Uterus (tissue), 4 donors: ENCODE results near the gene CFAP73. TPM values are rescaled to one million over a fixed set of nuclear protein-coding genes. Genes with fewer than 3 reads are reported as not detected.
"Not testable (repeated sequence)": the region's sequence is repeated elsewhere in the genome, so short reads cannot be mapped to it uniquely, and the experiment has no call there.

Experiments used
- DNase-seq, 2 donors: peaks; one replicate each; pipeline ENCODE4 v3.0.0-alpha.2; 2019 to 2020
- H3K27ac ChIP-seq, 2 donors: fragments of 200-600 bp; sonication (generic); 1 replicate in 1 of 2; 2 replicates in 1 of 2; pipeline ENCODE4 v1.5.1; 2016 to 2018
- H3K27me3 ChIP-seq, 2 donors: fragments of 200-600 bp; sonication (generic); one replicate each; pipeline ENCODE4 v1.5.1; 2018 to 2019; ENCODE audit warnings: control low read depth in 1 of 2
- H3K36me3 ChIP-seq, 2 donors: fragments of 200-600 bp; sonication (generic); one replicate each; pipeline ENCODE4 v1.5.1; 2019; ENCODE audit warnings: control low read depth in 1 of 2
- H3K4me1 ChIP-seq, 2 donors: fragments of 200-600 bp; sonication (generic); one replicate each; pipeline ENCODE4 v1.5.1; 2018 to 2019; ENCODE audit warnings: control low read depth in 1 of 2
- H3K4me3 ChIP-seq, 2 donors: fragments of 200-600 bp; sonication (generic); 1 replicate in 1 of 2; 2 replicates in 1 of 2; pipeline ENCODE4 v1.5.1; 2018 to 2019; ENCODE audit warnings: mild to moderate bottlenecking in 1 of 2
- H3K9me3 ChIP-seq, 2 donors: fragments of 200-600 bp; sonication (generic); one replicate each; pipeline ENCODE4 v1.5.1; 2019; ENCODE audit warnings: control low read depth in 1 of 2
- CTCF ChIP-seq, 4 experiments: fragments of 200-600 bp in 2 of 4; fragments of 450-650 bp in 2 of 4; sonication (generic) in 2 of 4; IDR thresholded peaks; one replicate each; pipeline ENCODE4 v1.5.1; 2016 to 2019; ENCODE audit warnings: antibody characterized with exemption in 4 of 4, mild to moderate bottlenecking in 2 of 4, moderate library complexity in 1 of 4
- POLR2A ChIP-seq, 2 donors: fragments of 450-650 bp; IDR thresholded peaks; one replicate each; pipeline ENCODE4 v1.6.1; 2016; ENCODE audit warnings: antibody characterized with exemption in 2 of 2, mild to moderate bottlenecking in 1 of 2, moderate library complexity in 1 of 2
- intact Hi-C: fragments of 100-400 bp; cut with DNase I; formaldehyde crosslinking; loops from one replicate; pipeline ENCODE4 v1.15.1; 2023; ENCODE audit warnings: low total_unique reads
- total RNA-seq, 4 donors: library from RNA; depleted of rRNA in 3 of 4; stranded (reverse); fragments of >200 nt in 3 of 4; gene quantifications; one replicate each; pipeline versions ENCODE4 v1.1.0 to v1.2.4, GENCODE V29; 2014 to 2023
- donor health status: DM: yes; HTN: yes; CAD: no.

CFAP73 gene
- total RNA-seq, 4 donors from 2014 or later, result 0.67 to 2.6 TPM; not detected in 2

DNA sequence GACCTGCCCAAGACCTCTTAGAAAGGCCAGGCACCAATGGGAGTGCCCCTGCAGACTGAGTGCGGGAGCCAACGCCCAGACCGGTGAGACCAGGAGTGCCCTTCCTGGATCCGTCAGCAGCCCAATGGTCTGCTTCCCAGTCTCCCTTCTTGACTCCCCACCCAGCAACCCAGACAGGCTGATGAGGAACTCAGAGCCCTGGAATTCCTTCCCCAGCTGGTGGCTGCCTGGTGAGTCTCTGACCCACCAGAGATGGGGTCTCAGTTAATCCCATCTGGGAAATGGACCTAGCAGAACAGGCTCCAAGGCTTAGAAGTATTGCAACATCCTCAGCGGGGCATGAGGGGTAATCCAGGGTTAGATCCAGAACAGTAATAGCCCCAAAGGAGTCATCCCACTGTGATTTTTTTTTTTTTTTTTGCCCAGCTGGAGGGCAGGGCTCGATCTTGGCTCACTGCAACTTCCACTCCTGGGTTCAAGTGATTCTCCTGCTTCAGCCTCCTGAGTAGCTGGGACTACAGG lies 12.5 kb upstream of the CFAP73 start:
- DNase-seq, result no peak
- Histone ChIP-seq H3K27me3 (no peaks in the 10 kb centered on the region), H3K4me3 (no peak overlapping the region), H3K9me3 (no peaks in the 10 kb centered on the region), H3K36me3 (no peaks in the 10 kb centered on the region), H3K27ac (no peak overlapping the region), H3K4me1 (no peaks in the 10 kb centered on the region)
- TF ChIP-seq POLR2A (IDR thresholded peaks at IDR 0.05), result no peak
- no peak for TF ChIP-seq CTCF (IDR thresholded peaks at IDR 0.05)
- intact Hi-C loops, result no loop called here

DNA sequence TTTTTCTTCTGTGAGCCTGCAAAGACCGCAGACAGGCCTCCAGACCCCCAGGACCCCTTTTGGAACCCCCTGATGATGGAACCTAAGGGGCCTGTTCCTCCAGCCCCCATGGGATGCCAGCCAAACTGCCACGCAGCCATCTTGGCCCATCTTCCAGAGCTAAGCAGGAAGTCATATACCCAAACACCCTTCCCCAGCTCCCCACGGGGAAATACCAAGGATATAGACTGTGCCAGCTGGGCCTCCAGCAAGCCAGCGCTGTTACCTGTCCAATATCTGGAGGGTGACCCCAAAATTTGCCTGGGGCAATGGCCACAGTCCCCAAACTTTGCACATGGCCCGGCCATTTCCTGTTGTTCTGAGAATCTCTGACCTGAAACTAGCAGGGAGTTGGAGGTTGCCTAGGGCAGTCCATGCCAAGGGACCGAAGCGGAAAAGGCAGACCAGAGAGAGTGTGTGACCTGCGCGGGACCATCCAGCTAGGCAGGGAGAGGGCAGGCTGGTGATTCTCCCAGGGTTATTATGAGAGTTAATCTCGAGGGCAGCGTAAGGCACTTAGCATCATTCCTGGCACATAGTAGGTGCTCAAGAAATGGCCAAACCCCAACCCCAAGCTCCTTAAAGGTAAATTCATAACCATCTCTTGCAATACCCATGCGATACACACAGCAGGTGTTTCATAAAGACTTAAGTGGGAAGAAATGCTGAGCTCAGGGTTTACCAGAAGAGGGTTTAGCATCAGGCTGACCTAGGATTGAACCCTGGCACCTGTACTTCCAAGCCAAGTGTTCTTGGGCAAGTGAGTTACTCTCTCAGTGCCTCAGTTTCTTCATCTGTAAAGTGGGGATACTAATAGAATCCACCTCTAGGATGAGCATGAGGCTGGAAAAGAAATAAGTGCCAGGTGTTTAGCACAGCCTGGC lies 11.4 kb upstream of the CFAP73 start:
- H3K4me3 ChIP-seq, result no peak overlapping the region
- TF ChIP-seq CTCF (IDR thresholded peaks at IDR 0.05) (no peak), POLR2A (IDR thresholded peaks at IDR 0.05) (no peak)
- H3K36me3 ChIP-seq, result no peaks in the 10 kb centered on the region
- no peaks in the 10 kb centered on the region for H3K4me1 ChIP-seq
- no peak overlapping the region for H3K27ac ChIP-seq
- DNase-seq, result no peak
- no peaks in the 10 kb centered on the region for H3K27me3 ChIP-seq
- H3K9me3 ChIP-seq, result no peaks in the 10 kb centered on the region
- intact Hi-C loops, result no loop called here

- no peaks in the 10 kb centered on the region for H3K36me3 ChIP-seq
- no peak overlapping the region for H3K4me3 ChIP-seq
- DNase-seq, result no peak
- no peaks in the 10 kb centered on the region for H3K27me3 ChIP-seq
- no peak overlapping the region for H3K27ac ChIP-seq
- TF ChIP-seq CTCF (IDR thresholded peaks at IDR 0.05) (no peak), POLR2A (IDR thresholded peaks at IDR 0.05) (no peak)
- H3K9me3 ChIP-seq, result no peaks in the 10 kb centered on the region
- no peaks in the 10 kb centered on the region for H3K4me1 ChIP-seq
- intact Hi-C loops, result no loop called here
Observed at GRCh38 chr12:113138826-113139225, 10.7 kb upstream of the CFAP73 start.

DNA sequence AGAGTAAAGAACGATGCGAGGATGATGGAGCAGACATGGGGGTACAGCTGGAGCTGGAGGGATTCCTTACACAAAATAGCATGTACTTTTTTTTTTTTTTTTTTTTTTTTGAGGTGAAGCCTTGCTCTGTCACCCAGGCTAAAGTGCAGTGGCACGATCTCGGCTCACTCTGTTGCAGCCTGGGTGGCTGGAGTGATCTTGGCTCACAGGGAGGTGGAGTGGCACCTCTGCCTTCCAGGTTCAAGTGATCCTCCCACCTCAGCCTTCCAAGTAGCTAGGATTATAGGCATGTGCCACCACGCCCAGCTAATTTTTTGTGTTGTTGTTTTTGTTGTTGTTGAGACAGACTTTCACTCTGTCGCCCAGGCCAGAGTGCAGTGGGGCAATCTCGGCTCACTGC lies 8.8 kb upstream of the CFAP73 start:
- TF ChIP-seq POLR2A (IDR thresholded peaks at IDR 0.05) (no peak), CTCF (IDR thresholded peaks at IDR 0.05) (no peak)
- H3K27ac ChIP-seq, result no peak overlapping the region

GRCh38 chr12:113141716-113142115 lies 7.8 kb upstream of the CFAP73 start:
- H3K27ac ChIP-seq, intact Hi-C loops, H3K36me3 ChIP-seq, H3K27me3 ChIP-seq, H3K9me3 ChIP-seq, H3K4me3 ChIP-seq, DNase-seq, H3K4me1 ChIP-seq: not testable (repeated sequence)

More for the DNA sequence above, 8.8 kb upstream of the CFAP73 start:
- H3K4me3 ChIP-seq, result no peak overlapping the region
- H3K27me3 ChIP-seq, result no peaks in the 10 kb centered on the region
- H3K36me3 ChIP-seq, result no peaks in the 10 kb centered on the region
- no peaks in the 10 kb centered on the region for H3K9me3 ChIP-seq
- intact Hi-C loops, result no loop called here
- H3K4me1 ChIP-seq, result no peaks in the 10 kb centered on the region
- no peak for DNase-seq
